Stimulated activated CD8-positive, alpha-beta memory T cell treated with anti-CD3 and anti-CD28 coated beads, Interleukin-7, amount 100 ng/mL, for 24 hours (primary cell): ENCODE measurements around the gene KIF5A.
A peak's percentile ranks its signal among the peaks of the same experiment; 100 is the strongest.
"Not testable (repeated sequence)": the region's sequence is repeated elsewhere in the genome, so short reads cannot be mapped to it uniquely, and the experiment has no call there.

ENCODE experiments used
- DNase-seq: peaks from one replicate; pipeline ENCODE4 v3.0.0-alpha.2; 2020; ENCODE audit warnings: low read depth

Gene KIF5A

DNA sequence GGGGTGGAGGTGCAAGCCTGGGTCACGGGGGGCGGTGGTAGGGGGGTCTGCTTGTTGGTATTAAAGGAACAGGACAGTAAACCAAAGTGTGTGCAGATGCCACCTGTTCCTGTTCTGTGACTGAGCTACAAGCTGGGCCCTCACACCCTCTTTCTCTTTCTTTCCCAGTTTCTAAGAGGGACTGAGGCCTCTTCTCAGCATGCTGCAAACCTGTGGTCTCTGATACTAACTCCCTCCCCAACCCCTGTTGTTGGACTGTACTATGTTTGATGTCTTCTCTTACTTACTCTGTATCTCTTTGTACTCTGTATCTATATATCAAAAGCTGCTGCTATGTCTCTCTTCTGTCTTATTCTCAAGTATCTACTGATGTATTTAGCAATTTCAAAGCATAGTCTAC lies 34.2 kb downstream of the KIF5A start:
- no peak for DNase-seq

DNA sequence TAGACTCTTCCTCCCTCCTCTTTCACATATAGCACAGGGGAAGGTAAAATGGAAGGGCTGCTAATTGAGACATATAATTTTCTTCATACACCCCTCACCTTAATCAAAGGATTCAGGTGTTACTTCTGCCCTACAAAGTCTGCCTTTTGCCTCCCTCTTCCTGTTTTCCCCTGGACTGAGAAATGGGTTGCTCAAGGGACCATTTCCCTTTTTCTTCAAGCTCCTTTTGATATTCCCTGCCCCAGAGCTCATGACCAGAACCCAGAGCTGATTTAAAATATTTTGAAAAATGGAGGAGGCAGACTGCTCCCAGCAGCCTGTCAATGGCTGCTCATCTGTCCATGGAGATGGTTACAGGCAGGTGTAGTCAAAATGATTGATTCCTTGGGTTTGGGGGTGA lies 34.8 kb downstream of the KIF5A start:
- DNase-seq = no peak

DNA sequence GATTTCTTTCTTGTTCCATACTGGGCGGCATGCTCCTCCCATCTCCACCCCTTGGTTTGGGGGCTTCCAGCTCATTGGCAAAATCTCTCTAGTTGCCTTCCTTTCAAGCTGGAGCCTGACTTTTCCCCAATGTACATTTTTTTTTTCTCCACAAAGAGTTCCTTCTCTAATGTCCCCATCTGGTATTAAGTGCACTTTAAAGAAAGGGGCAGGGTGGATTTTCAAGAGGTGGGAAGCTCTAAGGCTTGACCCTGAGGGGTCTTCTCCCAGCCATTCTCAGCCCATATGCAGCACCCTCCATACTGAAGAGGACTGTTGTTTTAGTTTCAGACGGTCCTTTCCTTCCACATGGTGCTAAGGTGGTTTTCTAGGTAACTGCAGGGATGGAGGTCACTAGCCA lies 35.3 kb downstream of the KIF5A start:
- no peak for DNase-seq

DNA sequence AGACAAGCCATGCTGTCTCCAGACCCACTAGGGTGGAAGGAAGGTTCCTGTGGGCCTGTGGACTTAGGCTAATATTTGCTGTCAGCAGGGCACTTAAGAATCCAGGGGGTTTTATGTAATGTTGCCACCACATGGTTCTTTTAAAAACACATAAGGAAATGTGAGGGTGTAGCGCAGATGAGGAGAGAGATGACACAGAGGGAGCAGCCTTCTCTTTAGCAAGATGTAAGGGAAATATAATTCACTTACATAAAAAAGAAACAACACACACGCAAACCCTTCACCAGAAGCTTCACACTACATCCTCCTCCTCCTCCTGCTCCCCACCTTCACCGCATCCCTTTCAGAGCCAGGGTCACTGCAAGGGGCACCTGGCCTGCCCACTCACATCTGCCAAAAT lies 36.3 kb downstream of the KIF5A start:
- no peak for DNase-seq

DNA sequence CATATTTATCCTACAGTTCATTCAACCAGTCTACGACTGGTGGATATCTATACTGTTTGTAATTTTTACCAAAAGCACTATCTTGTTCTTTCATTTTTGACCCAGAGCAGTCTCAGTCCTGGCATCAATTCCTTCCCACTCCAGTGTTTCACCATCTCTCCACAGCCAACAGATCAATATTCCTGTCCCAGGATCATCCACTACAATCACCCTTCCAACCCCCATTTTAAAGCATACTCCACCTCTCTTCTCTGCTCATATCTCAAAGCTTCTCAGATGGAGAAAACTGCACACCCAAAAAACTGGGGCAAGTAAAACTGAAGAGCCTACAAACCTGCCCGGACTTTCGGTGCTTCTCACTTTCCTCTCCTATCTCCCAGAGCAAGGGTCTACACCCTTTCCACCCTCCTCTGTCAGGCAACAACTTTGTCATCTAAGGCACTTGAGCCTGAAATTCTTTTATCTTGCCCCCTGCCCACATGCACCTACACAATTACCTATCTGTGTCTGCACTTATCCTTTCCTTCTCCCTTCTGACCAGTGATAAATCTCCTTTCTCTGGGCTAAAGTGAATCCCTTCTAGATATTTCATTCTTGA lies 37.1 kb downstream of the KIF5A start:
- DNase-seq = no peak

DNA sequence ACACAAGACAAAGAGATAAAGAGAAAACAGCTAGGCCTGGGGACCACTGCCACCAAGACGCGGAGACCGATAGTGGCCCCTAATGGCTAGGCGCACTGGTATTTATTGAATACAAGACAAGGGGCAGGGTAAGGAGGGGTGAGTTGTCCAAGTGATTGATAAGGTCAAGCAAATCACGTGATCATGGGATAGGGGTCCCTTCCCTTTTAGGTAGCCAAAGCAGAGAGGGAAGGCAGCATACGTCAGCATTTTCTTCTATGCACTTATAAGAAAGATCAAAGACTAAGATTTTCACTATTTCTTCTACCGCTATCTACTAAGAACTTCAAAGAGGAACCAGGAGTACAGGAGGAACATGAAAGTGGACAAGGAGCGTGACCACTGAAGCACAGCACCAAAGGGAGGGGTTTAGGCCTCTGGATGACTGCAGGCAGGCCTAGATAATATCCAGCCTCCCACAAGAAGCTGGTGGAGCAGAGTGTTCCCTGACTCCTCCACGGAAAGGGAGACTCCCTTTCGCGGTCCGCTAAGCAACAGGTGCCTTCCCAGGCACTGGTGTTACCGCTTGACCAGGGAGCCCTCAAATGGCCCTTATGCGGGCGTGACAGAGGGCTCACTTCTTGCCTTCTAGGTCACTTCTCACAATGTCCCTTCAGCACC lies 39.2 kb downstream of the KIF5A start:
- not testable (repeated sequence) for DNase-seq

DNA sequence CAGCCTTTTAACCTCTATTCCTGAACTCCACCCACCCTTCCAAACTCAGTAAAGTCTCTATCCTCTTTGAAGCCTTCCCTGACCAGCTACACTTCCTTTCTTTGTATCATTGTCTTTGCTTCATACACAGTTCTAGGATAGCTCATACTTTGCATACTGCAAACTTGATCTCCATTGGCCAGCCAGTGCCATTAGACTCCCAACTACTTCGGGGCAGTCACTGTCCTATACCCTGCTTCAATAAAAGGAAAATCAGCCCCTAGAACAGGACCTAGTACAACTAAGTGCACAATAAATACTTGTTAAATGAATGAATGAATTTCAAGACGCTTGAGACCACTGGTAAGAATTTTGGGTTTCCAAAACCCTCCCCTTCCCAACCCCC lies 40.6 kb downstream of the KIF5A start:
- DNase-seq = no peak

DNA sequence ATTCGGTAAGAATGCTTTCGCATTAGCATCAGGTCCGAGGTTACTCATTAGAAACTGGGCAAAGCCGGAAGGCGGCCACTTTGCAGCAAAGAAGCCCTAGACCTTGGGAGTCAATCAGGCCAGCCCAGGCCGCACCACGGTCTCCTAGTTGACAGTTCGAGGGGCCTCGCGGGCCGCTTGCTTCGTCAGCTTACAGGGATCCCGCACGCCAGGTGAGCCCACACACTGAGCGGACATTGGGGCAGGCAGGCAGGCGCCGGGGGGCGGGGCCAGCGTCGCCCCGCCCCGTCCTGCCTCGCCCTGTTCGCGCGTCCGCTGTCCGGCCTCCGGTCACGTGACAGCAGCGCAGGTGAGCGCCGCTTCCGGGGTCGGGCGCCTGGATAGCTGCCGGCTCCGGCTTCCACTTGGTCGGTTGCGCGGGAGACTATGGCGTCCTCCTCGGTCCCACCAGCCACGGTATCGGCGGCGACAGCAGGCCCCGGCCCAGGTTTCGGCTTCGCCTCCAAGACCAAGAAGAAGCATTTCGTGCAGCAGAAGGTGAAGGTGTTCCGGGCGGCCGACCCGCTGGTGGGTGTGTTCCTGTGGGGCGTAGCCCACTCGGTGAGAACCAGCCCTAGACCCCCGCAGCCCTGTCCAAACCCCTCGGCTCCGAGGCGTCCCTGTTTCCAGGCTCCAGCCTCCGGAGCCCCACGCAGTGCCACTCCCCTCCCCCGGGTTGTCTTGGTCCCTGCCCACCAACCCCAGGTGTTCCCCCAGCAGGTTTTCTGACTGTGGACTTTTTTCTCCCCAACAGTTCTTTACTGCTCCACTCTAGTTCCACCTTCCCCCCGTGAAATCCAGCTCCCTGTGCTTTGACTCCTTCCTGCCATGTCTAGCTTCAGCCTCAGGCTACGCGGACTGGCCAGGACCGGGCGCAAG lies 41.3 kb downstream of the KIF5A start, which contains the start of gene PIP4K2C:
Gene PIP4K2C, plus strand, starts transcription at position 329 of the 918 bp plus-strand sequence. Its CDS starts 98 bp downstream, at position 427.
- DNase-seq = peak; percentile 49

DNA sequence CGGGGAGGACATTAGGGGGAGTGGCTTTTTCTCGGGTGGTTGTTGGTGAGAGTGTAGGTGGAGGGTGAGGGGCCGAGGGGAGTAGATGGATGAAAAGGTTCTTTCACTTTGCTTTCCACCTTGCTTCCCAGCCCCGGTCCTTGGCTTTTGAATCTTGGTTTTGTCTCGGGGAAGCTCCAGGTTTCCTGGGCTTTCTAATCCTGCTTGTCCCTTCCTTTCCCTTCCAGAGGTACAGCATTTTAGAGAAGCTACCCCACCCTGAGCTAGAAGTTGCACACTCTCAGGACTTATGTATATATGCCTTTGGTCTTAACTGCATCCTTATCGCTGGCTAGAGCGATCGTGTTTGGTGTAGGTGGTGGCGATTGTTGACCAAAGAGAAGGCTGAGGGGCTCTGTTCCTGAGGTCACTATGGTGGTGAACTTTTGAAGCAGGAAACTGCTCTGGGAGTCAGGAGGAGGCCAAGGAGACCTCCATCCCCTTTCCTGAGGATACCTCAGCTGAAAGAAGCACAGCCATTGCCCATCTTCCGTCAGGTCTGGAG lies 42.0 kb downstream of the KIF5A start:
- DNase-seq = no peak

DNA sequence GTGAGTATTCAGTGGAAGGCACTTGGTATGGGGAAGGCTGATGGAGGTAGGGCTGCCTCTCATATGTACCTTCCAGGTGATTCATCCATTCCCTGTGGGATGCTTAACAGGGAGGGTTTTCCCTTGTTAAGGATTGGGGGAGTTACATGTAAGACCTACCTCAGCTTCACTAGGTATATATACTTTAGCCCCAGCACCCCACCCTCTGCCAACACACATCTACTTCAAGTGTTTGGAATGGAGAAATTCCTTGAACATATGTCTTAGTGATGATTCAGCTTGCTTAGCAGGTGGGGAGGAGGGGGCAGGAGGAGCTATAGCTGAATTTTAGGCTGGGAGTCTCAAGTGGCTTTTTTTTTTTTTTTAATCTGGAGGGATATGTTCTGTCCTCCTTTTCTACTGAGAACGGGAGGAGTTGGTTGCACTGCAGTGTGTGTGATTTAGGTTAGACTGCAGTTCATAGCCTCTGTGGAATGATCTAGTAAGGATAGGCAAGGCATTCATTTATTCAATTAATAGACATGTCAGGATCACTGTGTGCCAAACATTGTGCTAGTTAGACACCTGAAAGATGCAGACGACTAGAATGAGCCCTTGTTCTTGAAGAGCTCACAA lies 42.8 kb downstream of the KIF5A start:
- DNase-seq = no peak

DNA sequence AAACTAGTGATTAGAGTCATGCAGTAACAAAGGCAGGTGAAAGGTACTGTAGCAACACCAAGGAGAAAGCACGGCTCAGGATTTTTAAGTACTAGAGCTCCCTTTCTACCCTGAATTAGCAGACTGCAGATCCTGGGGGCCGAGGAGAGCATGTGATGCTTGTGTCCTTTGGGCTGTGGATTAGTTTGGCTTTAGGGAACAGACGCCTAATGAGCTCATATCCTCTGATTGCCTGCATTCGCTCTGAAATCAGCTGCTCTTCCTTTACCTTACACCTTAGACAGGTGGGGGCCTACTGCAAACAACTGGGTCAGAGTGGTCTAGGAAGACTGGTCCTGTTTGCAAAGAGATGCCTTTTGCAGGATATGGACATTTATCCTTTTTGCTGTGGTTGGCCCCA lies 43.3 kb downstream of the KIF5A start:
- no peak for DNase-seq

DNA sequence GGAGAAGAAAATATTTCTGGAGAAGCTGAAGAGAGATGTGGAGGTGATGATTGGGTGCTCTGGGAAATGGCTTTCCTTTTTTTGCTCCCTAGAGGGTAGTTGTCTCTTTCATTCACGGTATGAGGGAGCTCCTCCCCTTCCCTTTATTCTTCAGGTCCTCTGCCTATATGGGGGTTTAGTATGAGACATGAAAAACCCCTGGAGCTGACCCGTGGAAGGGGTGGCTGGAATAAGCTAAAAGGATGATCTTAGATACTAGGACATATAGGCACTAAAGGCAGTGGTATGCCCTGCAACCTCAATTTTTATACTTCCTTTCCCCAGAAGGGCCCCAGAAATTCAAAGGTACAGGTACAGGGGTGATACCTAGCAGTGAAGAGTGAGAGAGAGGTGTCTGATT lies 50.6 kb downstream of the KIF5A start:
- no peak for DNase-seq

DNA sequence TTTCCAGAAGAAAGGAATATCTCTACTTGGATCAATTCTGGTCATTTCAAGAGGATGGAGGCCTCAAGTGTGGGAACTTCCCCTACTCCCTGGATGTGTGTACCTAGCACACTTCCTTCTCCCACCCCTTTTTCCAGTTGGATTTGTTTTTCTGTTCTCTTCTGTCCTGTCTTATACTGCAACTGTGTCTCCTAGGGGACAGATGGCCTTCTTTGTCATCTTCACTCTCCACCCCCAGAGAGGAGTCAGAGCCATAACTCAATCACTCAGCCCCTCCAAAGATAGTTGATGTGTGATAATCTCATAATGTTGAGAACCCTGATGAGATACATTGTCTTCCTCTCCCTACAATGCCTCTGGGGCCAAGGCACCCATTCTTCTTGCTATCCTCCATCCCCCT lies 52.7 kb downstream of the KIF5A start:
- DNase-seq = no peak

DNA sequence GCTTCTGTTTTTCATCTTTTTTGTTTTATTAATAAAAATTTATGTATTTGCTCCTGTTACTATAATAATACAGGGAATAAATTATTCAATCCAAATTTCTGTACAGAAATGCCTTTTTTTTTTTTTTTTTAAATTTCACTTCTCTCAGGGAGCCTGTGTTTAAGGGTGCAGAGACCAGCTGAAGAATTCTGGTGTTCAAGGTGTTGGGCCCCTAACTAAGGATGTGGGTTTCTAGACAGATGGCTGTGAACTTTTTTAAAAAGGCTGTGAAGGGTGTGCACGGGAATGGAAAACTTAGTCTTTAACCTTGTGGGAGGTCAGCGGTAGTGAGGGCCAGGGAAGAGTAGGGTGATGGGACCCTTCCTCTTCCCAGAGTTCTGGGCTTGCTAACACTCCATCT lies 53.5 kb downstream of the KIF5A start:
- no peak for DNase-seq

DNA sequence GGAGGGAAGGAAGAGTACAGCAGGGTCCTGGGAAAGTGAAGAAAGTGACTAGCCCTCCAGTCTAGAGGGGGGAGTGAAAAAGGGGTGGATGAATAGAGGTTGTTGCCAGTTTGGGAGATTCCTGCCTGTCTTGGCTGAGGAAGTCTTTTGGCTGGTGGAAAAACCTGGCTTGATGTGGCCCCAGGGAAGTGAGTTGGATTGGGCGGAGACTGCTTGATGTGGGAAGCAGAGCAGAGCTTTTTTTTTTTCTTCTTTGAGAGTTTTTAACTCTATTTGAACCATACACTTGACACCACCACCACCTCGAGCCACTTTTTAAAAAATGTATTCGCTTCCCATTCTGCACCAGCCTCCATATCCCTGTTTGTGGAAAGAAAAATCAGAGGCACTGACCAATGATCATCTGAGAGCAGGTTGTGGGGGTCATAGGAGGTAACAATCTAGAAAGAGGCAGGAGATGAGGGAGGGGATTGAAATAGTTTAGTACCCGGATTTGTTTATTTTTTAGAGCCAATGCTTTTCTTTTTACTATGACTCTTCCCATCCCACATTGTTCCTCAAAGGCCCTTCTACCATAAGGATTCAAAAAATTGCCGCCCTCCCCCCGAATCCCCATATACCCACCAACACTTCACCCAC lies 54.1 kb downstream of the KIF5A start:
- DNase-seq = no peak

DNA sequence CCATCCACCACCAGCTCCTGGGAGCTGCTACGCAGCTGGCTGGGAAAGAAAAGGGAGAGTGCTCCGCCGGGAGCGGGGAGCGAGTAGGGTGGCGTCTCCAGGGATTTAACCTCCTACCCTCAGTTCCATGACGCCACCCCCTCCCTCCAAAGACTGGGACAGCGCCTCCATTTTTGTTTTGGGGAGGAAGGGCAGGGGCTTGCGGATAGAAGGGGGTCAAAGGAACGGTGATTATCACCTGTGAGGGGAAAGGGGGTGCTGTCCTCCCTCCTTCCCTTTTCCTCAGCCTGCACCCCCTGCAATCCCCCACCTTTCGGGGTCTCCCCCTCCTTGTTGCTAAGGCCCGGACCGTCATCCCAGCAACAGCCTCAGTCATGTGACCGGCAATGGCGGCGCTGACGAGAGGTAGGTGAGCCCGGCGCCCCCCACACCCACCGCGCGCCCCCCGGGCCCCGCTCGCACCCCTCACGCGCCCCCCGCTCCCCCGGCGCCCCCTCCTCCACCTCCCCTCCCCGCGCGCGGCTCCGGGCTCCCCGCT lies 54.7 kb downstream of the KIF5A start, which contains the start of gene DTX3:
Gene DTX3, plus strand, starts transcription at position 371 of the 538 bp plus-strand sequence. CDS start 1,694 bp downstream, outside the sequence.
- no peak for DNase-seq

DNA sequence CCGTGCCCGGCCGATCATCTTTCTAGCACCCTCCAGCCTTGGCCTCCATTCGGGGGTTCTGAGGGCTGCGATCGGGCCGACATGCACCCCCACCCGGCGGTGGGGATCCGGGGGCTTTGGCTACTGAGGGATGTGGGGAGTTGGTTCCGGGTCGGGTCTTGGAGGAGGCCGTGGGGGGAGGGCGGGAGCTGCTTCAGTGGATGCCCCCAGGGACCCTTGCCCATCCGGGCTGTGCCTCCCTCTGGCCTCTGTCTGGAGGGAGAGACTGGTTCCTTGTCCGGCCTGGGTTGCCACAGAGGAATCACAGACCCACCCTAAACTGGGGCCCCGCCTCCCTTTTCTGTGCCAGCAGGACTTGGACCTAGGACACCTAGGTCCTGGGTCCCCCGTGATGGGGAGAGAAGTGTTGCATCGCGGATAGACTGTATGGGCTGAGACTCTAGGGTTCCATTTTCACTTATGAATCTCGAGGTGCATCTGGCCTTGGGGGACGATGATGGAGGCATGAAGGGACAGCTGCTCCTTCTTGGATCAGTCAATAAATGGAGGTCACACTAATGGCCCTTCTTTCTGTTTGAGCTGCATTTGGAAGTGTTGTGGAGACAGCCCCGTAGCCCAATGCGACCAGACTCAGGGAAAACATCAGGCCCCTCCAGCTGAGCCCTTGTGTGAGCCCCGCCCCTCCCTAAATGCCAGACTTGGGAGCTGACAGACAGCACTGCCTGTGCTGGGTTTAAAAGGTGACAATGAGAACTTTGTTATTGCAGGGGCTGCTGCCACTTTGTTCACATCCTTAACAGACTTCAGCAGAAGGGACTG lies 55.4 kb downstream of the KIF5A start:
- DNase-seq = no peak

DNA sequence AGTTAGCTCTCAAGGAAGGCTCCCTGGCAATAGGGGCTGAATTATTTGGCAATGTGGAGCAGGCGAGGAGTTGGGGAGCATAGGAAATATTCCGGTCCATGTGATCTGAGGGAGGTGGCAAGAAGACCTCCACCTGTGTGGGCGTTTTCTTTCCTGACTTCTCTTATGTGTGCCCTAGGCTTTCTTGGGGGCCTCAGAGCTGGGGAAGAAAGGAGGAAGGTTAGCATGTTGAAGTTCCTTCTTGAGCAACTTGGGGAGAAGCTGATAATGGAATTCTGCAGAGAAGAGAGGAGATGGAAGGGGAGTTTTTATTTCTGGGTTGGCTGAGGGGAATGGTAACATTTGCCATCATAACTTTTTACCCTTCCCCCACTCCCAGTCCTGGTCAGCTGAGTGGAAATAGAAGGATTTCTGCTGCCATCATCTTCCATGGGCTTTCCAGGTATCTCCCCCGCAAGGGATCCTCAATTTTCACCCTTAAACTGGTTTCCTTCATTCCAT lies 56.0 kb downstream of the KIF5A start:
- DNase-seq = no peak

DNA sequence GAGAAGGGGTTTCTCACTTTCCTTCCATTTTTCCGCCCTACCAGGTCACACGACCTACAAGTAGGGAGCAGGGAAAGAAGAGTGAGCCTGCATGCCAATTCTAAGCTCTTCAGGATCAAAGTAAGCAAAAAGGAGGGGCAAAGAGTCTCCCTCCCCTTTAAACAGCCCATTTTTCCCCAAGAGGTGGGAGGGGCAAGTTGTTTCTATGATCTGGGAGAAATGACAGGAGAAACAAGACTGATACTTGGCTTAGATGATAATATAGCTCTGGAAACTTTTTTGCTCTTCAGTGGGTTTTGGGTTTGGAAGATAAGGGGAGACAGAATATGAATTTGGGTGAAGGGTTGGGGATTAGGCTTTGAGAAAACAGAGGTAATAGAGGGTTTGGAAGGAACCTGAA lies 56.6 kb downstream of the KIF5A start:
- no peak for DNase-seq

DNA sequence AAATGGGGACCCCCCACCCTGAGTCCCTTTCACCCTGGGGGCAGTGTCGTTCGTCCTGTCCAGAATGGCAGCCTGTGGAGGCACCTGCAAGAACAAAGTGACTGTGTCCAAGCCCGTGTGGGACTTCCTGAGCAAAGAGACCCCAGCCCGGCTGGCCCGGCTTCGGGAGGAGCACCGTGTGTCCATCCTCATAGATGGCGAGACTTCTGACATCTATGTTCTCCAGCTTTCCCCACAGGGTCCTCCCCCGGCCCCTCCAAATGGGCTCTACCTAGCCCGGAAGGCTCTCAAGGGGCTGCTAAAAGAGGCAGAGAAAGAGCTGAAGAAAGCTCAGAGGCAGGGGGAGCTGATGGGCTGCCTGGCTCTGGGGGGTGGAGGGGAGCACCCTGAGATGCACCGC lies 57.0 kb downstream of the KIF5A start:
- no peak for DNase-seq
